Measurements from ENCODE around the gene CSGALNACT2.
A peak's percentile ranks its signal among the peaks of the same experiment; 100 is the strongest.

CSGALNACT2 gene

DNA sequence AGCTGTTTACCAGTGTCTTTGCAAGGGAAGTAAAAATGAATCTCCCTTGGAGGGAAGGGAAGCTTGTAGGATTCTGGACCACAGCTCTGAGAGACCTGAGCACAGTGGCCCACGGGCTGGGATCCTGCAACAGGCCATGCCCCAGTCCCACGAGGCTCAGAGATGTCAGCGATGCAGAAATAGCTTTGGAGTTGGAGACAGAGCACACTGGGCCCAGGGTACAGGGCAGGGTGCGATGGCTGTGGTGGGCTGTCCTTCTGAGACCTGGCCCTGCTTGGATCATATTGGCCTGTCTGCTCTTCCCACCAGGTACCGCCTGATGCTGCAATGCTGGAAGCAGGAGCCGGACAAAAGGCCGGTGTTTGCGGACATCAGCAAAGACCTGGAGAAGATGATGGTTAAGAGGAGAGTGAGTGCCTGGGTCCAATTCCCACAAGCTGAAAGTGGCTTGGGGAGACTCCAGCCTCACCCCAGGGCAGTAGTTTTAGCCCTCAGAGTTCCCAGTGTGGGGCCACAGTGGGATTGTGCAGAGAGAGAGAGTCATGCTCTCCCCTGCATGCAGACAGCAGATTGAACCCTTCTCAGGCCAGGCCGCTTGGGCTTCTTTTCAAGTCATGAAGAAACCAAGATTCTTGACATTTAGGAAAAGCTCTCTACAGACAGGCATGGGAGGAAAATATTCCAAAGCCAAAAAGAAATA lies 13.5 kb upstream of the CSGALNACT2 start:
- DNase-seq: no peak

DNA sequence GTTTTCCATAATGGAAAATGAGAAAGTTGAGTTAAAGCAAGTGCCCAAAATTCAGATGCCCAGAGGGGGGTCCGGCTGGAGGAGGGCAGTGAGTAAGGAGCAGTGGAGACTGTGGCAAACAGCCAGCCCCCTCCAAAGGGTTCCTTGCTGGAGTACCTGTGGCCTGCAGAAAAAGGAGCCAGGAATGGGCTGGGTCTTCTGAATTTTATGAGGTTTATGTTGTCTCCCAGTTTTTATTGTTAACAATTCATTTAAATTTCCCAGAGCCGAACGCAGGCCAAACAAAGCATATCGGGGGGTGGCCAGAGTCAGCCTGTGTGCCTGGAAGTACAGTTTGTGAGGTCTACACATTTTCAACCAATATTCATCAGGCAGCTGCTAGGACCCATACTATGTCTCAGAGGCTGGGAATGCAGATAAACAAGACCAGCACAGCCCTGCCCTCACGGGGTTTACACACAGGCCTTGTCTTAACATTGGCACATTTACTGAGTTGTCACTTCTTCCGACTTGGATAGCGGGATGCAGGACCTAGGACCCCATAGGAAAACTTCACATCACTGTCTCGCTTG lies 12.9 kb upstream of the CSGALNACT2 start:
- DNase-seq: no peak

DNA sequence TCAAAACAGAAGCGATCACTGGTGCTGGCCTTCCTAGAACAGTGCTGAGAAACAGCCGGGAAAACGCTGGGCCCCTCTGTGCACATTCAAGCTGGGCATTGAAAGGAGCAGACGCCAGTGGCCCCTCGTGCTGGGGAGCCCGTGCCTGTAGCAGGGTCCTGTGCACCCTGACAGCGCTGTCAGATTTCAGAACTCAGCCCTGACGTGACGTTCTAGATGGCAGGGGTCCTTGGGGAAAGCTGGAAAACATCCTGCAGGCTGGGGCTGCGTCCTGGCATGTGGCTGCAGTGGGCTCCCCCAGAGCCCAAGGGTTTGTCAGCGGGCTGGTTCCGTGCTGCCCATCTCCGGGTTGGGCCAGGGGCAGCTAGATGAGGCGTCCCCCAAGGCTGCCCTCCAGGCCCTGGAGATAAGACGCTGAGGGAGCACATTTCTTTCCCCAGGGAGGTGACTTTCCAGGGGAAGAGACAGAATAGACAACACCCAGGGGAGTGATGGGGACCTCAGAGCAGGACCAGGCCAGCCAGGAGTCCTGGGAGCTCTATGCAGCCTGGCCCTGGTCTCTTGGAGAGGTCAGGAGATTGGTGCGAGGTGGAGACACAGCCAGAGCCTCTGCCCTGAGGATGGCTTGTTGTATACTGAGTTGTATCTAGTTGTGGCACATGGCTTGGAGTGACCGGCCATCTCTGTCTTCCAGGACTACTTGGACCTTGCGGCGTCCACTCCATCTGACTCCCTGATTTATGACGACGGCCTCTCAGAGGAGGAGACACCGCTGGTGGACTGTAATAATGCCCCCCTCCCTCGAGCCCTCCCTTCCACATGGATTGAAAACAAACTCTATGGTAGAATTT lies 12.1 kb upstream of the CSGALNACT2 start:
- DNase-seq: no peak

DNA sequence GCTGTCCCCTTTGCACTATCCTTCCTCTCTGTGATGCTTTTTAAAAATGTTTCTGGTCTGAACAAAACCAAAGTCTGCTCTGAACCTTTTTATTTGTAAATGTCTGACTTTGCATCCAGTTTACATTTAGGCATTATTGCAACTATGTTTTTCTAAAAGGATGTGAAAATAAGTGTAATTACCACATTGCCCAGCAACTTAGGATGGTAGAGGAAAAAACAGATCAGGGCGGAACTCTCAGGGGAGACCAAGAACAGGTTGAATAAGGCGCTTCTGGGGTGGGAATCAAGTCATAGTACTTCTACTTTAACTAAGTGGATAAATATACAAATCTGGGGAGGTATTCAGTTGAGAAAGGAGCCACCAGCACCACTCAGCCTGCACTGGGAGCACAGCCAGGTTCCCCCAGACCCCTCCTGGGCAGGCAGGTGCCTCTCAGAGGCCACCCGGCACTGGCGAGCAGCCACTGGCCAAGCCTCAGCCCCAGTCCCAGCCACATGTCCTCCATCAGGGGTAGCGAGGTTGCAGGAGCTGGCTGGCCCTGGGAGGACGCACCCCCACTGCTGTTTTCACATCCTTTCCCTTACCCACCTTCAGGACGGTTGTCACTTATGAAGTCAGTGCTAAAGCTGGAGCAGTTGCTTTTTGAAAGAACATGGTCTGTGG lies 11.4 kb upstream of the CSGALNACT2 start:
- DNase-seq: no peak

DNA sequence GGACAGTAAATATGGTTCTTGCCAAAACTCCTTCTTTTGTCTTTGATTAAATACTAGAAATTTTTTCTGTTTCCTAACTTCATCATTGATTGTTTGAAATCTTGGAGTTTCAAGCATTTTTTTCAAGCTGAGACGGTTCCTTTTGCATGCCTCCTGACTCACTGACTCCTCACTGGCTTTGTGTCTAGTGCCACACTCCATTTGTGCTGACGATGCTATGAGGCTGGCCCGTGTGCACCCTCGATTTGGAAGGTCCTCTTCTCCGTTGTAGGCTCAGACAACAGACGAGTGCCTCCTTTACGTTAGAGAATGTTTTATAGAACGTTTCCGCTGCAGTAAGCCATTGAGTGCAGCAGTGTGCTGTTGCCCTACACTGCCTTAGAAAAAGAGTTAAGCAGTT lies 10.8 kb upstream of the CSGALNACT2 start:
- DNase-seq: no peak

DNA sequence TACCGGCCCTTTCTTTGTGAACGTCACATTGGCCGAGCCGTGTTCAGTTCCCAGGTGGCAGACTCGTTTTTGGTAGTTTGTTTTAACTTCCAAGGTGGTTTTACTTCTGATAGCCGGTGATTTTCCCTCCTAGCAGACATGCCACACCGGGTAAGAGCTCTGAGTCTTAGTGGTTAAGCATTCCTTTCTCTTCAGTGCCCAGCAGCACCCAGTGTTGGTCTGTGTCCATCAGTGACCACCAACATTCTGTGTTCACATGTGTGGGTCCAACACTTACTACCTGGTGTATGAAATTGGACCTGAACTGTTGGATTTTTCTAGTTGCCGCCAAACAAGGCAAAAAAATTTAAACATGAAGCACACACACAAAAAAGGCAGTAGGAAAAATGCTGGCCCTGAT lies 9.9 kb upstream of the CSGALNACT2 start:
- no peak for DNase-seq

DNA sequence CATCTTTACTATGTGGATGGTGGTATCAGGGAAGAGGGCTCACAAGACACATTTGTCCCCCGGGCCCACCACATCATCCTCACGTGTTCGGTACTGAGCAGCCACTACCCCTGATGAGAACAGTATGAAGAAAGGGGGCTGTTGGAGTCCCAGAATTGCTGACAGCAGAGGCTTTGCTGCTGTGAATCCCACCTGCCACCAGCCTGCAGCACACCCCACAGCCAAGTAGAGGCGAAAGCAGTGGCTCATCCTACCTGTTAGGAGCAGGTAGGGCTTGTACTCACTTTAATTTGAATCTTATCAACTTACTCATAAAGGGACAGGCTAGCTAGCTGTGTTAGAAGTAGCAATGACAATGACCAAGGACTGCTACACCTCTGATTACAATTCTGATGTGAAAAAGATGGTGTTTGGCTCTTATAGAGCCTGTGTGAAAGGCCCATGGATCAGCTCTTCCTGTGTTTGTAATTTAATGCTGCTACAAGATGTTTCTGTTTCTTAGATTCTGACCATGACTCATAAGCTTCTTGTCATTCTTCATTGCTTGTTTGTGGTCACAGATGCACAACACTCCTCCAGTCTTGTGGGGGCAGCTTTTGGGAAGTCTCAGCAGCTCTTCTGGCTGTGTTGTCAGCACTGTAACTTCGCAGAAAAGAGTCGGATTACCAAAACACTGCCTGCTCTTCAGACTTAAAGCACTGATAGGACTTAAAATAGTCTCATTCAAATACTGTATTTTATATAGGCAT lies 9.1 kb upstream of the CSGALNACT2 start:
- DNase-seq: peak; percentile 18

DNA sequence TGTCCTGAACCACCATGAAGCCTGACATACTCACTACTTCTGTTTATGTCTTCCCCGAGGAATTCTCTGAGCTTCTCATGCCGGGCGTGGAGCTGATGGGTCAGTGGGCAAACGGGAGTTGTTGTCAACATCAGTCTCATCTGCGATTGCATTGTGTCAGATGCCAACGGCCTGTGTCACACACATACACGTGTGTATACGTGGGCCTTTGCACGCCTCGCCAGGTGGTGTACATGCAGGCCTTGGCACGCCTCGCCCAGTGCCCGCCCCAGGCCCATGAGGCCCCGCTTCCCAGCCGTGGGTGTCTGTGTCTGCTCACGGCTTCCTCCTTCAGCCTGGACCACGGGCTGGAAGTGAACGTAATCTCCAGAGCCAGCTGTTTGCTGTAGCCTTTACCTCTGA lies 7.5 kb upstream of the CSGALNACT2 start:
- DNase-seq: no peak

DNA sequence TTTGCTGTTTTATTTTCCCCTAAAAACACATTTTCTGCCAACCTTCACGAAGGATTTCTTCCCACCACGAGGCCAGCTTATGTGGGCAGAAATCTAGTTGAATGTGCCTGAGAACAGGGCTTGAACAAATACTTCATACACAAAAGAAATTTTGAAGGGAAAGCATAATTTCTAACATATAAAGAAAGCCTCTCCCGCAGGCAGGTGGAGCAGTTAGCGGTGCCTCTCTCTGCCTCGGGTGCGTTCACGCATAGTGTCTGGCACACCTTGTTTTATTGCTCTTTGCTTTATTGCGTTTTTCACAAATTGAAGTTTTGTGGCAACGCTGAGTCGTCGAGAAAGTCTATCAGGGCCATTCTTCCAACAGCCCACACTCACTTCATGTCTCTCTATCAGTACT lies 7.0 kb upstream of the CSGALNACT2 start:
- no peak for DNase-seq

DNA sequence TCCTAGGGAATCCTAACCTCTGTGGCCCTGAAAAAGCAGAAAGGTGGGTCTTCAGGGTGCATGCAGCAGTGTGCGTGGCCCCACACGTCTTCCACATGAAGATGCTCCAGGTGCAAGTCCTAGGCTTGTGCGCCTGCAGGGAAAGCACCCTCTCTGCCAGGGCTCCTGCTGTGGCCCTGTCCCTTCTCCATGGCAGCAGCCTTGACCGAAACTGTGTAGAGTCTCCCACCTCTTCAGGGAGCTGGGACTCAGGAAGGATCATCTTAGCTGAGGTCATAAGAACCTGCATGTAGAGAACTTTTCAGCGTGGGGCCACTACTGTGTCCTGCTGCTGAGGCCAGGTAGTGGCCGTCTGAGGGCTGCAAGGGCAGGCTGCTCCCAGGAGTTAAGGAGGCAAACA lies 6.3 kb upstream of the CSGALNACT2 start:
- no peak for DNase-seq

DNA sequence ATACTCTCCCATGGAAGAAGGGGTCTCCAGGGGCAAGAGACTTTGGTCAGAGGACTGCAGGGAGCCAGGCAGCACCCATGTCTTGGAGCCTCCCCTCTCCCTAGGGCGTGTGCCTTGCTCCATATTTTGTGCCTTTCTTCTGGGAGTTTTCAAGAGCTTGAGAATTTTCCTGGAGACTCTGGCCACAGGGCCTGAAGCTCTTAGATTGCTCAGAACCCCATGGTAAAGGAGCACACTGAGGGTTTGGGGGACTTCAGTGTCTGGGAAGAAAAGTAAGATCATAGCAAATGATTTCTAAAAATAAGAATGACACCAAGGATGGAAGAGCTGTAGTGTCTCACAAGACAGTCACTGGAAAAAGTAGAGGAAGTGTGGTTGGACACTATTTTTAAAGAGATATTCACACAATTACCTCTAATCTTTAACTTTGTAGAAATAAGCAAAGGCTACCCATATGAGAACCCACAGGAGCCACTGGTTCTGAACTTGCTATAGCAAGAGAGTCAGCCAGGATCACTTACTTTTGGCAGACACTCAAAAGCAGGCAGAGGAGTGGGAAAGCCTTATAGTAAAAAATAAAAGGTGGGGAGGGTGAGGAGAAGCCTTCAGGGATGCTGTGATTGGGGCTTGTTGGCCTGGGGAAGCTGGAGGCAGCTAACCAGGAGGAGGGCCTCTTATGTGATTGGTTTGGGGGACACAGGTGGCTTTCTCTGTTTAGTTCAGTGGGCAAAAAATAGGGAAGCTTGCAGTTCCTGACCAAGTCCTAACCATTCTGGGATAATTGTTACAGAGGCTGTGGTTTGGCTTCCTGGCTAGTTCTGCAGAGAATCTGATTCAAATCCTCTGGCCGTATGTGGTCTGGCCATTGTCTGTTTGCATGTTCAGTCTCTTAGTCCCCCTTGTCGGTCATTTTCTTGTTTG lies 5.1 kb upstream of the CSGALNACT2 start:
- DNase-seq: no peak

DNA sequence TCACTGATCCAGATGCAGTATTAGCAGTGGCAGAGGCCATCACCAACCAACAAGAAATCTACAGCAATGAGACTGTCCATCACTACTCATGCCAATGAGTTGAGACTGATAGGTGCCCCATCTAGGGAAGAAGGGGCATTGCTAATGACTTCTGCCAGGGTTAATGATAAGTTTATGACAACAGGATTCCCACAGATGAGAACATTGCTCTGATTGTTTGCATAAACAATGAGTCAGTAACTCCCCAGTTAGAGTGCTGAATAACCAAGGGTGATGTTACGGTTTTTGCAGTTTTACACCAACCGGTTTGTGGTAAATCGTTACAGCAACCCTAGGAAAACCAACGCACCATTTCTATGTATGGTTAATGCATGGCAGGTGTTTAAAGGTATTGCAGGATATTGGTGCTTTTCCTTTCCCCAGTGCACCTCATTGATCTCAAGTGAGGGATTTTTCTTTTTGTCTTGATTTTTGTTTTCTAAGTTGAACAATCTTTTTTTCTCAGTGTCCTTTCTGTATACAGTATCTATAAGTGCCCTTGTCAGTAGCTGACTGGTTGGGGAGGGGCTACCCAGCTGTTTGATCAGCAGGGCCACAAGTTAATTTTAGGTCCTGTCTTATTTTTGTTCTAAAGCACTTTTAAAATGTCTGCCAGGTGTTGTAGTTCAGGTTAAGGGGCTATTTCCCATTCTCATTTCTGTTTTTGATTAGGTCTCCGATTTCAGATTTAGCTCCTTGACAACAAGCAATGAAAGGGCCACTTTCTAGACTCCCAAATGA lies 3.9 kb upstream of the CSGALNACT2 start:
- DNase-seq: no peak

DNA sequence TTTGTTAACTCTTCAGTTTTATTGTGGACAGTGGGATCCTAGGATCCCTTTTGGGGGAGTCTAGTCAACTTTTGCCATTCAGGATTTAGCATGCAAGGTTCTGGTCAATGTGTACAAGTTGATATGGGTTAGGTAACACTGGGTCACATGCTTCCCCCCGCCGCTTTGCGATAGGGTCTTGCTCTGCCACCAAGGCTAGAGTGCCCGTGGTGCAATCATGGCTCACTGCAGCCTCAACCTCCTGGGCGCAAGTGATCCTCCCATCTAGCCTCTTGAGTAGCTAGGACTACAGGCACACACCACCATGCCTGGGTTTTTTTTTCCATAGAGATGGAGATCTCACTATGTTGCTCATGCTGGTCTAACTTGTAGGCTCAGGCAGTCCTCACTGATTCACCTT lies 3.2 kb upstream of the CSGALNACT2 start:
- no peak for DNase-seq

DNA sequence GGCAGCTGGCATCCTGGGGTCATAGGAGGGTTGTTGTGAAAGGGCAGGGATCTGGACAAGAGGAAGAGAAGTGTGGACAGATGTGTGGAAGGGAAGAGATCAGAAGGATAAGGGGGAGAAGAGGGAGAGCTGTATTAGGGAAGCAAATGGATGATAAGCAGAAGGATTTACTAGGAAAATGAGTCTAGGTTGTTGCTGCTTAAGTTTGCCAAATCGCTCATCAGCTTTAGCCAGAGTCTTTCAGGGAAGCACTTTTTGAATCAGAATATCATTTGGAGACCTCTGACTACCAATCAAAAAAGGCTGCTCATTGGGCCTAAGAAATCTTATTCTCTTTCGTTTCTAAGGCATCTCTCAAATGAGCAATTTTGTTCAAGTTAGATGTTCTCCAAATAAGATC lies 2.6 kb upstream of the CSGALNACT2 start:
- no peak for DNase-seq

DNA sequence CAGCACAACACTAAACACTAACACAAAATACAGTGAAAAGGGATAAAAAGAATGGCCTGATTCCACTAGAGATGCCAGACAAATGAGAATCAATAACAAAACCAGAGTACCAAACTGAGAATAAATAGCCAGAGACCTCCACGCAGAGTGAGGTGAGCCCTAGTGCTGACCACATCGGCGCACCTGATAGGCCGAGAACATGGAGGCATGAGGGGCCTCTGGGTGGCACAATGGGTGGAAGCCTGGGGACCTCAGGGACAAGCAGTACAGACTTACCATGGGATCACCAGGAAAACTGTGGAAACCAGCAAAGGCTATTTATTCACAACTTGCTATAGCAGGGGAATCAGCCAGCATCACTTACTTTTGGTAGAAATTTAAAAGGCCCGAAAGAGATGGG lies 1.8 kb upstream of the CSGALNACT2 start:
- no peak for DNase-seq

DNA sequence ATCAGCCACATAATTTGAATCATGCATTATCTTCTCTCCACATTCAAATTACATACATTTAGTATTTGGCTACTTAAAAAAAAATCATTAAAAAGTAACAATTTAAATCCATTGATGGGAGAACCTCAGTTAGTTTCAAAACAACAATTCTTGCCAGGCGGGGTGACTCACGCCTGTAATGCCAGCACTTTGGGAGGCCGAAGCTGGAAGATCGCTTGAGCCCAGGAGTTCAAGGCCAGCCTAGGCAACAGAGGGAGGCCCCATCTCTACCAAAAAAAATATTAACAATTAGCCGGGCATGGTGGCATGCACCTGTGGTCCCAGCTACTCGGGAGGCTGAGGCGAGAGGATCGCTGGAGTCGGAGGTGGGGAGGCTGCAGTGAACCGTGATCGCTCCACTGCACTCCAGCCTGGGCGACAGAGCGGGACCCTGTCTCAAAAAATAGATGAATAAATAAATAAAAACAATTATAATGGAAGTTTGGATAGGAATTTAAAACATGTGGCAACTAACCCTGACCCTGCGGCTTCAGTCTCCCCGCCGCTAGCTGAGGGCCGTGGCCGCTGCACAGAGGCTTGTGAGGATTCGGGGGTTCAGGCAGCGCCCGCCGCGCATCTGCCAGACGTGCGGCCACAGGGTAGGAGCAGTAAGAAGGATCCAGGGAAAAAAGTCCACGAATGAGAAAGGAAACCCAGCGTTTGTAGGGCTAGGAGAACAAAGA lies 1.1 kb upstream of the CSGALNACT2 start:
- DNase-seq: no peak

DNA sequence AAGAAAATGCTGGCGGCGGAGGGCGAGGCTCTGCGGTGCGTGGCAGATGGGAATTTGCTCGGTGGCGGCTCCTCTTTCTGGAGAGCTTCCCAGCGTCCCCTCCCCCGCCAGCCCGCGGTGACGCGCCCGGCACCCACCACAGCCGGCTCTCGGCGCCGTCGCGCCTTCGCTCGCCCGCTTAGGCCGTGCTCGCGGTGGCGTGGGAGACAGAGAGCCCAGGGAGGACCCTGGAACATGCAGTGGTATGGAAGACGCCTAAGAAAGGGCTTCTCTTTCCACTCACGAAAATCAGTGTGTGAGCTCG lies 576 bp upstream of the CSGALNACT2 start:
- DNase-seq: peak; percentile 9

DNA sequence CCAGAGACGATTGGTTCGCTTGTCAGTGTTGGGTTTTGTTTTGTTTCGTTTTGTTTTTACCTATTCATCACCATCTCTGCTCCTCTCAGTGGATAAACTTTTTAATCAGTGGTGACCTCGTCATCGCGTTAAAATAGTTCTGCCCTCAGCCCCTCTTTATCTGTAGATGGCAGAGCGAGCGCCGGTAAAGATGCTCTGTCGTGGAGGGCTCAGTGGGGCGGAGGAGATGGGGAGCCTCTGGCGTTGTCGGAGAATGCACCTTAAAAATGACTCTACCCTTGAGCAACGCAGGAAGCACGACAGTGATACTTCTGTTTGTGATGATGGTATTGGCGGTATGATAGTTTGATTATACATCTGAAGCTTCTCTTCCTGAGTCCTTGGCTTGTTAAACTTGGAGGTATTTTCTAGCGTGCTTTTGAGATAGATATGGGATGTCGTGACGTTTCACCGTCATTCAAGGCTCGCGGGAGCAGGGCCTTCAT lies 554 bp downstream of the CSGALNACT2 start:
- DNase-seq: peak; percentile 12

DNA sequence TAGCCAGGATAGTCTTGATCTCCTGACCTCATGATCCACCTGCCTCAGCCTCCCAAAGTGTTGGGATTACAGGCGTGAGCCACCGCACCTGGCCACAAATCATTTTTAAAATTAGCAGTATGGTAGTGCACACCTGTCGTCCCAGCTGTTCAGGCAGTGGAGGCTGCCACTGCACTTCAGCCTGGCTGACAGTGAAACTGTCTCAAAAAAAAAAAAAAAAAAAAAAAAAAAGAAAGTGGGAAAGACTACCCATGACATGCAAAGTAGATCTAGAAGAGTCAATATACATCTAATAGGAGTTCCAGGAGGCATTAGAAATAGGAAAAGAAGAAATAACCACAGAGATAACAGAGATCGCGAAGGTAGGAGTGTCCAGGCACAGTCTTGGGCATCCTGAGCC lies 3.2 kb downstream of the CSGALNACT2 start:
- no peak for DNase-seq

DNA sequence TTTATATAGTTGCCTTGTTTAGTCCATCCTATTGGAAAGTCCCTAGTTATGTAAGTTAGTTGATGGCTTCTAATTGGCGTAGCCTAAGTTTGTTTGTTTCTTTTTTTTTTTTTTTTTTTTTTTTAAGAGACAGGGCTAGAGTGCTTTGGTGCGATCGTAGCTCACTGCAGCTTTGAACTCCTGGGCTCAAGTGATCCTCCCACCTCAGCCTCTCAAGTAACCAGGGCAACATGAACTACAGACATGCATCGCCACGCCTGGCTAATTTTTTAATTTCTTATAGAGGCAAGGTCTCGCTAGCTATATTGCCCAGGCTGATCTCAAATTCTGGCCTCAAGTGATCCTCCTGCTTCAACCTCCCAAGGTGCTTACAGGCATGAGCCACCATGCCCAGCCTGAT lies 7.1 kb downstream of the CSGALNACT2 start:
- DNase-seq: no peak

Measured in KG1 (cell line).